Omental fat pad (tissue), 4 donors: Measurements from ENCODE around the gene MAPK6. TPM values are rescaled to one million over a fixed set of nuclear protein-coding genes. Genes with fewer than 3 reads are reported as not detected.

ENCODE experiments used
- ATAC-seq: fragments of 150-250 bp; one replicate; pipeline ENCODE4 v1.9.1; 2016; ENCODE audit warnings: mild to moderate bottlenecking, moderate library complexity; ENCODE audit not compliant: low FRiP score
- DNase-seq: peaks from one replicate; pipeline ENCODE4 v3.0.0-alpha.2; 2019; ENCODE audit warnings: low spot score
- total RNA-seq, 4 donors: library from RNA; depleted of rRNA; stranded (reverse); fragments of >200 nt; gene quantifications; one replicate each; pipeline ENCODE4 v1.1.0, GENCODE V29; 2016
- TF ChIP-seq, protein P1 (sequence below), 3 donors: fragments of 450-650 bp; IDR thresholded peaks; one replicate each; pipeline ENCODE4 v1.5.1; 2016 to 2017; ENCODE audit warnings: antibody characterized with exemption in 3 of 3, mild to moderate bottlenecking in 3 of 3, moderate library complexity in 2 of 3

The MAPK6 gene
- total RNA-seq, 4 donors from 2014 or later = 20.3 to 44.9 (median 28.9) TPM

DNA sequence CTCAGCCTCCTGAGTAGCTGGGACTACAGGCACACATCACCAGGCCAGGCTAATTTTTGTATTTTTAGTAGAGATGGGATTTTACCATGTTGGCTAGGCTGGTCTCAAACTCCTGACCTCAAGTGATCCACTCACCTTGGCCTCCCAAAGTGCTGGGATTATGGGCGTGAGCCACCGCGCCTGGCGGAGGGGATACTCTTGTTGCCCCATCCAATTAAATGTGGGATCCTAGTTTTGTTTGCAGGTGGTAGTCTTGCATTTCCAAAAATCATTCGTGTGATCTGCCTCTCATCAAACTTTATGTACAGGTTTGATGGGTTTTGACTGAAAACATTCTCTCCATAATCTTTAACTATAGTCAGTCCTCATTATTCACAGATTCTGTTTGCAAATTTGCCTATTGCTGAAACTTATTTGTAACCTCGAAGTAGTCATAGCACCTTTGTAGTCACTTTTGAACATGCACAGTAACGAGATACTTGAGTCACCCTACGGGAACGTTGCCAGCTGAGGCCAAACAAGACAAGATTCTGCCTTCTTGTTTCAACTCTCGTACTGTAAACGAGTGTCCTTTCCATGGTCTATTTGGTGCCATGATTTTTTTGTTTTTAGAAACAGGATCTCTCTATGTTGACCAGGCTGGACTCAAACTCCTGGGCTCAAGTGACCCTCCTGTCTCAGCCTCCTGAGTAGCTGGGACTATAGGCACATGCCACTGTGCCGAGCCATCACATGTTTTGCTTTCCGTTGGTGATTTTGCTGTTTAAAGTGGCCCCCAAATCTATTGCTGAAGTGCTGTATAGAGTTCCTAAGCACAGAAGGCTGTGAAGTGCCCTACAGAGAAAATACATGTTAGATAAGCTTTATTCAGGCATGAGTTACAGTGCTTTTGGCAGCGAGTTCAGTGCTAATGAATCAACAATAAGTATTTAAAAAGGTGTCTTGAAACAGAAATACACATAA lies 8.1 kb upstream of the MAPK6 start:
- TF ChIP-seq, protein P1, sequence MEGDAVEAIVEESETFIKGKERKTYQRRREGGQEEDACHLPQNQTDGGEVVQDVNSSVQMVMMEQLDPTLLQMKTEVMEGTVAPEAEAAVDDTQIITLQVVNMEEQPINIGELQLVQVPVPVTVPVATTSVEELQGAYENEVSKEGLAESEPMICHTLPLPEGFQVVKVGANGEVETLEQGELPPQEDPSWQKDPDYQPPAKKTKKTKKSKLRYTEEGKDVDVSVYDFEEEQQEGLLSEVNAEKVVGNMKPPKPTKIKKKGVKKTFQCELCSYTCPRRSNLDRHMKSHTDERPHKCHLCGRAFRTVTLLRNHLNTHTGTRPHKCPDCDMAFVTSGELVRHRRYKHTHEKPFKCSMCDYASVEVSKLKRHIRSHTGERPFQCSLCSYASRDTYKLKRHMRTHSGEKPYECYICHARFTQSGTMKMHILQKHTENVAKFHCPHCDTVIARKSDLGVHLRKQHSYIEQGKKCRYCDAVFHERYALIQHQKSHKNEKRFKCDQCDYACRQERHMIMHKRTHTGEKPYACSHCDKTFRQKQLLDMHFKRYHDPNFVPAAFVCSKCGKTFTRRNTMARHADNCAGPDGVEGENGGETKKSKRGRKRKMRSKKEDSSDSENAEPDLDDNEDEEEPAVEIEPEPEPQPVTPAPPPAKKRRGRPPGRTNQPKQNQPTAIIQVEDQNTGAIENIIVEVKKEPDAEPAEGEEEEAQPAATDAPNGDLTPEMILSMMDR (IDR thresholded peaks at IDR 0.05) = no peak
- no peak for ATAC-seq
- DNase-seq = no peak

DNA sequence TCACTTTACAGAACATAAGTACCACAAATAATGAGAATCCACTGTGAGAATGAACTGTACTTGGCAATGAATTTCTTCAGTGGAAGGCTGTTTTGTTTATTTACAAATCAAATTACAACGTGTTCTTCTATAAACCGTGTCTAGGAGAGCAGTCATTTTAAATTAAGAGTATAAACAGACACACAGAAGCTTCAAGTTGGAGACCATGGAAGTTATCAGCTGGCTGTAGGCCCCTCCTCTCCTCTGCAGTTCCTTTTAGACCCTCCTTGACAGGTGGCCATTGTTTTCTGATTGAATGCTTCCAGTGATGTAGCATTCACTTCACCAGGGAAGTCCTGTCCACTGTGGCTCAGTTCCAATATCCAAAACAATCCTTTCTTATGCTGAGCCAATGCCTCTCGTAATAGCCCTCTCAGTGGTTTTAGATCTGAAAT lies 7.3 kb upstream of the MAPK6 start:
- TF ChIP-seq, protein P1 (IDR thresholded peaks at IDR 0.05) = no peak
- ATAC-seq = no peak
- no peak for DNase-seq

DNA sequence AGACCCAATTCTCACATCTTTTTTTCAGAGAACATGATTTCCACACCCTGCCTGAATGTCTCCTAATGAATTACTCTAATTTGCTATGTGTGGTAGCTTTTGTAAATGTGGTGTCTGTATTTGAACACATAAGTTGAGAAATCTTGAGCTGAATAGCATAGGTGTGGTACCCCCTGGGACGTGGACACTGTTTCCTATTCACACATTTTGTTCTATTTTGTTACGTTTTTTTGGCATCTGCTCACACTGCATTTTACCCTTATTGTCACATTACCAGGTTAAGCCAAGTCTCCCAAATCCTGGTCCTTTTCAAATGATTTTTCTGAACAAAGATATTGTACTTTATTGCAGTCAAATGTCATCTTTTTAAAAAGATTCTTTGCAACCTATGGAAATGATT lies 6.8 kb upstream of the MAPK6 start:
- no peak for DNase-seq
- no peak for ATAC-seq
- TF ChIP-seq, protein P1 (IDR thresholded peaks at IDR 0.05) = no peak

DNA sequence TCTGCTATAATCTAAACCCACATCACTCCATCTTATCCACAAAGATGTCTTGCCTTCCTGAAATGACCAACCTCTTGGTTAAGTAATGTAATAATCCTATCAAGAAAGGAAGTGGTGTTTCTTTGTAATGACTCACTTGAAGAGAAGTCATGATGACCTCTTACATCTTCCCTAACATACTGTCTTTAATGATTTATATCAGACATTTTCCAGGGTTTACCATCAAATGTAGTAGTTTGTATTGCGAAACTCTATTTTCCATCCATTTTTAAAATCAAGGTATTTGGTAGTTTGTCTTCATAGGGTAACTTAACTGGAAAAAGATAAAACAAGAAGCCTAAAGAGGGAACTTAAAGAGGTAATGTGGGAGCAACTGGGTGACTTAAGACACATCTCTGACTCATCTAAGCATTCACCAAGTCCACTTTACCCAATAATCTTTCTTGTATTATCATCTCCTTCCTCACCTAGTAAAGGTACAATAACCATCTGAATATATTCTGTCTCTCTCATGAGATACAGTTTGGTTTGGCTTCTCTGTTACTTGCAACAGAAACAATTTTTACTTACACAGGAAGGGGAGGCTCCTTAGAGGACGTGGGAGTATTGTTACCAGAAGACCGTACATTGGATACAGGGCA lies 5.7 kb upstream of the MAPK6 start:
- TF ChIP-seq, protein P1 (IDR thresholded peaks at IDR 0.05) = no peak
- DNase-seq (no peak), ATAC-seq (peak; percentile 55)

DNA sequence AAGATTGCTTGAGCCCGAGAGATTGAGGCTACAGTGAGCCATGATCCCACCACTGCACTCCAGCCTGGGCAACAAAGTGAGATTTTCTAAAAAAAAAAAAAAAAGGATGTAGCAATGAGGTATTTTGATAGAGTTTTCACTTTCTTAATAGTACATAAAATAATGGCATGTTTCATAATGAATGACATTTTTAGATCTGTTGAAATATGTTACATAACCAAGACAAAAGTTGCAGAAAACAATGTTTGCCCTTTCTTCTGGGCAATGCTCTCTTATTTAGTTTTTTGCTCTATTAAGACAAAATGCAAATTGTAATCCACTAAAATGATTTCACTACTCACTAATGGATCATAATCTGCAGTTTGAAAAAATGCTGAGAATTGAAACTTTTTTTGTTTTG lies 4.4 kb upstream of the MAPK6 start:
- TF ChIP-seq, protein P1 (IDR thresholded peaks at IDR 0.05) = no peak
- DNase-seq (no peak), ATAC-seq (no peak)

DNA sequence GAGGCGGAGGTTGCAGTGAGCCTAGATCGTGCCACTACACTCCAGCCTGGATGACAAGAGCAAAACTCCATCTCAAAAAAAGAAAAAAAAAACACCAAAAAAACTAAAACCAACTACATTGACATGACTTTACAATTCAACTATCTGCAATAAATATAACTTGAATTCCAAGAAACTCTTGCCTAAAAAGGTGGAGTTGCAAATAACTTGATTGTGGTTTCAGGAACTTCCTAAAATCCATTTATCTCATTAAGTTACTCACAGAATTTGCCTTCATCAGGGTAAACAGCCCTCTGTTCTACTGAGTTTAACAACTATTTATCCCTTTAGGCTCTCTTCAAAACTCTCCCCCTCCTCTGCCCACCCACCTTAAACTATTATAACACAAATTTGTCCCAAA lies 2.7 kb upstream of the MAPK6 start:
- TF ChIP-seq, protein P1 (IDR thresholded peaks at IDR 0.05) = no peak
- no peak for DNase-seq
- ATAC-seq = no peak
